HAP-1 (cell line): Measurements from ENCODE around the gene EXOSC5.
"Not testable (repeated sequence)": the region's sequence is repeated elsewhere in the genome, so short reads cannot be mapped to it uniquely, and the experiment has no call there.

ENCODE experiments used
- DNase-seq, 2 experiments: peaks; one replicate each; pipeline ENCODE4 v3.0.0-alpha.2; 2016 to 2020; ENCODE audit warnings: low spot score in 2 of 2
- H3K27me3 ChIP-seq: fragments of 250-450 bp; sonication (Bioruptor Pico); 2 replicates; pipeline ENCODE4 v1.5.1; 2020; ENCODE audit warnings: low read depth, mild to moderate bottlenecking, moderate library complexity
- H3K36me3 ChIP-seq: fragments of 250-450 bp; sonication (Bioruptor Pico); replicated peaks from 2 replicates; pipeline ENCODE4 v1.5.1; 2020; ENCODE audit warnings: mild to moderate bottlenecking
- H3K4me1 ChIP-seq: fragments of 250-450 bp; sonication (Bioruptor Pico); 2 replicates; pipeline ENCODE4 v1.5.1; 2020; ENCODE audit warnings: mild to moderate bottlenecking
- H3K4me3 ChIP-seq: fragments of 250-450 bp; sonication (Bioruptor Pico); 2 replicates; pipeline ENCODE4 v1.5.1; 2020; ENCODE audit warnings: mild to moderate bottlenecking, moderate library complexity
- H3K9me3 ChIP-seq: fragments of 250-450 bp; sonication (Bioruptor Pico); 2 replicates; pipeline ENCODE4 v1.5.1; 2020; ENCODE audit warnings: mild to moderate bottlenecking, moderate library complexity
- in situ Hi-C: fragments of 300-500 bp; cut with MboI; formaldehyde crosslinking; loops from 3 replicates; pipeline ENCODE4 v1.14.3; 2020; ENCODE audit warnings: low sequenced_read_pairs, inconsistent platforms, mixed read lengths

Gene EXOSC5

DNA sequence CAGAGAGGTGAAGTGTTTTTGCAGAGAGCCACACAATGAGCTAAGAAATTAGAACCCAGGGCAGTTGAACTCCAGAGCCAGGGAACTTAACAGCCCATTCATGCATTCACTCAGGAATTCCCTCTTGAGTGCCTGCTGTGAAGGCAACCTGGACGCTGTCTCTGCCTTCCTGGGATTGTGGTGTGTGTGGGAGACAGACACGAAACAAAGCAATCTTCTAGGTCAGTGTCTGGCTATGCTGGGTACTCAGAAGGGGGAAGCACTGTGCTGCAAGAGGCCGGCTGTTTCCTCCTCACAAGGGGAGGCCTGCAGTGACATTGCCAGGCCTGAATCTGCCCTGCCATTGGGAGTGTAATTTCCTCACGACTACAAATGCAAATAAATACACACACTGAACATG lies 10.1 kb upstream of the EXOSC5 start:
- Histone ChIP-seq H3K36me3 (no peaks in the 10 kb centered on the region), H3K9me3 (no peaks in the 10 kb centered on the region), H3K4me1 (no peaks in the 10 kb centered on the region), H3K4me3 (no peak overlapping the region), H3K27me3 (no peaks in the 10 kb centered on the region)
- no peak for DNase-seq
- in situ Hi-C loops = no loop called here

DNA sequence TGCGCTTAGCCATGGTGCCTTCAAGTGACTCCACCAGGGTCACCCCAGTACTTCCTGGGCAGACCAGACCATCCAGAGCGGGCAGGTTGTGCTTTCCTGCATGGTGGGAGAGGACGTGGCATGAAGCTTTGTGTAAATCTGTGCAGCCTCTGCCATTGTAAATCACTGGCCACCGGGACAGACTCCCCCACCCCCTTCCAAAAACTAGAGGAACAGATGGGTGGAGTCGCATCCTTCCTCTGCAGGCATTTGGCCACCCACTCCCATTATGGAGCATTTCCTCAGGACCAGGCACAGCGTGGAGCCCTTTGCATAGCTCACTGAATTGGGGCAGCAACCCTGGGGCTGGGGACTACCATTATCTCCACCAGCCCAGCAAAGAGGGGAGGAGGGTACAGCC lies 8.6 kb upstream of the EXOSC5 start:
- no peaks in the 10 kb centered on the region for H3K9me3 ChIP-seq
- no peaks in the 10 kb centered on the region for H3K27me3 ChIP-seq
- H3K36me3 ChIP-seq = no peaks in the 10 kb centered on the region
- no peaks in the 10 kb centered on the region for H3K4me1 ChIP-seq
- no peak overlapping the region for H3K4me3 ChIP-seq
- in situ Hi-C loops = no loop called here
- no peak for DNase-seq

DNA sequence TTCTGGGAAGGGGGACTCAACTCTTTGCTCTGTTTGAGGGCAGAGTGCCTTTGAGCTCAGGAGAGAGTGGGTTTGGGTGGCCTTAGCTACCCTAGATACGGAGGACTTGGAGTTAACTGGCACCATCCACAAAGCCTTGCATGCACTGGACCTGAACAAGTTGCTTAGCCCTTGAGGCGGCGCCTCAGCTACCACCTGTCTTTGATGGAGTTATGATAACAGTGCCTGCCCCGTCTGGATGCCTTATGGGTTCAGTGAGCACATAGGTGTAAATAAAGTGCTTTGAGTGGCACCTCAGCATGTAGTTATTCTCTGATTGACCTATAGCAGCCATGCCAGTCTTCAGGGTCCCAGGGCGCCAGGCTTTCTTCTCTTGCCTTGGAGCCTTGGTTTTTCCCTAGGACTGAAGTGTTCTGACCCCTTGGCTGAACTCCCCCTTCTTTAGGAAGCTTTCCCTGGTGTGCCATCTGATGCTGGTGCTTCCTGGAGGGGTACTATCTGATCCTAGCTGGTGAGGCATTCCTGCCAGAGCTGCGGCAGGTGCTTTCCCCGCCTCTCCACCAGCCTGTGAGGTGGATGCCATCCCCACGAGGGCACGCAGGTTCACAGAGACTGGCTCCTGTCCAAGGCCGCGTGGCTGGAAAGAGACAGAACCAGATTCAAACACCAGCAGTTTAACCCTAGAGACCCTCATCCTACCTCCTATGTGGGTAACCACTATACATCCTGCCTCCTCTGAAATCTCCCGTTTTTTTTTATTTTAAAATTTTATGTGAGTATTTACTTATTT lies 6.2 kb upstream of the EXOSC5 start:
- no peak for DNase-seq
- no peak overlapping the region for H3K4me3 ChIP-seq
- H3K36me3 ChIP-seq = no peaks in the 10 kb centered on the region
- in situ Hi-C loops = no loop called here
- H3K4me1 ChIP-seq = peaks cover 3% of the 10 kb centered on the region; the same call in 1 of the 2 replicates
- no peaks in the 10 kb centered on the region for H3K27me3 ChIP-seq
- no peaks in the 10 kb centered on the region for H3K9me3 ChIP-seq

GRCh38 chr19:41402010-41402409 lies 4.9 kb upstream of the EXOSC5 start:
- no peak for DNase-seq
- Histone ChIP-seq H3K27me3 (no peaks in the 10 kb centered on the region), H3K4me1 (peaks cover 3% of the 10 kb centered on the region; the same call in 1 of the 2 replicates), H3K36me3 (no peaks in the 10 kb centered on the region), H3K9me3 (no peaks in the 10 kb centered on the region), H3K4me3 (no peak overlapping the region)
- in situ Hi-C loops = no loop called here

DNA sequence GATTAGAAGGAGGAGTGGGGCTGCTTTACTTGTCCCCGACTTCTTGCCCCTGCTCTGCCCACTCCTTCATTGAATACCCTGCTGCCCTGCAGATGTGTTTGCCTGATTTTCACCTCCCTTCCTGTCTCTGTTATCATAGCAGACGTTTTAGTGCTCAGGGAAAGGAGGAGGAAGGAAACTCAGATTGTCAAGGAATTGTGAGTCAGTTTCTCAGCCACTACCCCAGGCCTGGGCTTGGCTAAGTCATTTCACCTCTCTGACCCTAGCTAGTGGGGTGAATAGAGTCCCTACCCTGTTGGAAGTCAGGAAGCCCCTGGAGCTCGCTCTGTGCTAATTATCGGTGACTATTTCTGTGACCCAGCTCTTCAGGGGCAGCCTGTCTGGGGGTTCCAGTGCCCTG lies 4.3 kb upstream of the EXOSC5 start:
- Histone ChIP-seq H3K4me1 (peaks cover 3% of the 10 kb centered on the region; the same call in 1 of the 2 replicates), H3K27me3 (no peaks in the 10 kb centered on the region), H3K4me3 (no peak overlapping the region), H3K36me3 (no peaks in the 10 kb centered on the region), H3K9me3 (no peaks in the 10 kb centered on the region)
- in situ Hi-C loops = no loop called here
- no peak for DNase-seq

DNA sequence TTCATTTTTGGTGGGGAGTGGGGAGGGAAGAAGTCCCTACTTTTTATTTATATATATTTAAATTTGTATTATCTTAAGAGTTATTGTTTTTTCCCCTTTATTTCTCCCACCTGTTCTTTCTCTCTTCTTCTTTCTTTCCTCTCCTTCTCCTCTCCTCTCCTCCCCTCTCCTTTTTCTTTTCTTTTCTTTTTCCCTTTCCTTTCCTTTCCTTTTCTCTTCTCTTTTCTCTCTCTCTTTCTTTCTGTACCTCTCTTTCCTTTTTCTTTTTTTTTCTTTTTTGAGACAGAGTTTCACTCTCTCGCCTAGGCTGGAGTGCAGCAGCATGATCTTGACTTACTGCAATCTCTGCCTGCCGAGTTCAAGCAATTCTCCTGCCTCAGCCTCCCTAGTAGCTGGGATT lies 2.4 kb upstream of the EXOSC5 start:
- in situ Hi-C loops = no loop called here
- H3K4me3 ChIP-seq = no peak overlapping the region
- DNase-seq = no peak
- H3K9me3 ChIP-seq = no peaks in the 10 kb centered on the region
- H3K36me3 ChIP-seq = no peaks in the 10 kb centered on the region
- peaks cover 8% of the 10 kb centered on the region for H3K4me1 ChIP-seq
- H3K27me3 ChIP-seq = no peaks in the 10 kb centered on the region

DNA sequence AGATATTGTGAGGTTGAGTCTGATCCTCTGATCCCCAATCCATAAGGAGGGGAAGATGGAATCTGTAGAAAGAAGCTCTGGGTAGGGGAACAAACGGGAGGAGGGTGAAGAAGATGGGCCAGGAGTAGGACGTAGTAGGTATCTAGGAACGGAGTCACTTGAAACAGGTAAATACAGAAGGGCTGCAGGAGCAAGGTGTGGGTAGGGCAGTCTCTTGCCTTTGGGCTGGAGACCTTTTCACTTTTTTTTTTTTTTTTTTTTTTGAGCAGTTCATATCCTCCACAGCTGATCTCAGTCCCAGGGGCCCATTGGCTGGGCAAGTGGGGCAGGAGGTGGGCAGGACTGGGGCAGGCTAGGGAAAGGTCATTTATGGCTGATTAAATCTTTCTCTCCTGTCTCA lies 1.9 kb upstream of the EXOSC5 start:
- H3K4me3 ChIP-seq = no peak overlapping the region
- no peak for DNase-seq
- H3K36me3 ChIP-seq = no peaks in the 10 kb centered on the region
- no peaks in the 10 kb centered on the region for H3K27me3 ChIP-seq
- in situ Hi-C loops = no loop called here
- peaks cover 8% of the 10 kb centered on the region for H3K4me1 ChIP-seq
- H3K9me3 ChIP-seq = no peaks in the 10 kb centered on the region

GRCh38 chr19:41398598-41398997 lies 1.4 kb upstream of the EXOSC5 start:
- Histone ChIP-seq H3K9me3 (no peaks in the 10 kb centered on the region), H3K4me1 (peaks cover 8% of the 10 kb centered on the region), H3K4me3 (peak overlapping the region; percentile 83), H3K27me3 (no peaks in the 10 kb centered on the region), H3K36me3 (no peaks in the 10 kb centered on the region)
- DNase-seq = no peak
- in situ Hi-C loops = no loop called here

DNA sequence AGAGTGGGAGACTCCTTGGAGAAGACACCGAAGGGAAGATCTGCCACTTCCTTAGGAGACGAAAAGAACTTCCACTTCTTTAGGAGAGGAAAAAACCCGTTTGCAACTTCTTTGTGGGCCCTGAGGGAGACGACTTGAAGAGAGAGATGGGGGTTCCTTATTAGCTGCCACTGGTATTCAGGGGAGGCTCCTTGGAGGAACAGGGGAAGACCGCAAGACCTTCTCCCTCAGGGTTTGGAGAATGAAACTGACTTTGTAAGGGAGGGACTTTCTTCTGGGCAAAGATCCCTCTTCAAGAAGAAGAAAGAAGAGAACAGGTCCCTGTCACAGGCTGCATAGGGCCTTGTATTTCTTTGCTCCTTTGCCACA lies 875 bp upstream of the EXOSC5 start:
- peaks cover 8% of the 10 kb centered on the region for H3K4me1 ChIP-seq
- in situ Hi-C loops = no loop called here
- H3K4me3 ChIP-seq = peak overlapping the region; percentile 83
- no peaks in the 10 kb centered on the region for H3K27me3 ChIP-seq
- no peaks in the 10 kb centered on the region for H3K9me3 ChIP-seq
- DNase-seq = no peak
- H3K36me3 ChIP-seq = no peaks in the 10 kb centered on the region

GRCh38 chr19:41395355-41395754 lies 1.8 kb downstream of the EXOSC5 start:
- Histone ChIP-seq H3K36me3 (peaks cover 16% of the 10 kb centered on the region), H3K4me3 (no peak overlapping the region), H3K9me3 (no peaks in the 10 kb centered on the region), H3K4me1 (peaks cover 8% of the 10 kb centered on the region), H3K27me3 (no peaks in the 10 kb centered on the region)
- in situ Hi-C loops = no loop called here
- DNase-seq = no peak

GRCh38 chr19:41392775-41393174 lies 4.4 kb downstream of the EXOSC5 start:
- H3K36me3 ChIP-seq = peaks cover 34% of the 10 kb centered on the region
- no peak for DNase-seq
- in situ Hi-C loops = no loop called here
- H3K27me3 ChIP-seq = no peaks in the 10 kb centered on the region
- peaks cover 4% of the 10 kb centered on the region for H3K4me1 ChIP-seq
- no peak overlapping the region for H3K4me3 ChIP-seq
- H3K9me3 ChIP-seq = no peaks in the 10 kb centered on the region

GRCh38 chr19:41391618-41392017 lies 5.5 kb downstream of the EXOSC5 start:
- DNase-seq = no peak
- H3K27me3 ChIP-seq = no peaks in the 10 kb centered on the region
- peaks cover 4% of the 10 kb centered on the region for H3K4me1 ChIP-seq
- no peak overlapping the region for H3K4me3 ChIP-seq
- H3K36me3 ChIP-seq = peaks cover 34% of the 10 kb centered on the region
- in situ Hi-C loops = no loop called here
- H3K9me3 ChIP-seq = no peaks in the 10 kb centered on the region

DNA sequence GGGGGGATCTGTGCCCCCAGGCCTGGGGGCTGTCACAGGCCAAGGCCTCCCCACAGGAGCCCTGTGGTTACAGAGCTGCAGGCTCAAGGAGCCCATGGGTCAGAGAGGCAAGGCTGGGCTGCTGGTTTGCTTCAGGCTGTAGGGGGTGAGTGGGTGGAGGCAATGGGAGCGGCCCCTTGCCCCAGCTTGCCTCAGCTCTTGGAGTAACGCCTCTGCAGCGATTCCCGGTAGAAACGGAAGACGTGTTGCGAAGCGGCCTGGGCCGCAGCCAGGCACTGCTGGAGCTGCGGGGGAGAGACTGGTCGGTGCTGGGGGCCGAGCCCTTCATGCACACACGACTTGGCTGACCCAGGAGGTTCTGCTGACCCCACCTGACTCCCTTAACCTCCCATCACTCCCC lies 10.7 kb downstream of the EXOSC5 start:
- Histone ChIP-seq H3K36me3 (peaks cover 29% of the 10 kb centered on the region), H3K4me3 (no peak overlapping the region), H3K9me3 (no peaks in the 10 kb centered on the region), H3K27me3 (no peaks in the 10 kb centered on the region), H3K4me1 (no peaks in the 10 kb centered on the region)
- in situ Hi-C loops = no loop called here
- DNase-seq = no peak

- no peak for DNase-seq
- Histone ChIP-seq H3K9me3 (no peaks in the 10 kb centered on the region), H3K4me3 (no peak overlapping the region), H3K4me1 (no peaks in the 10 kb centered on the region), H3K36me3 (peaks cover 8% of the 10 kb centered on the region; the same call in 1 of the 2 replicates), H3K27me3 (no peaks in the 10 kb centered on the region)
- in situ Hi-C loops = no loop called here
Observed at GRCh38 chr19:41384351-41384750, 12.8 kb downstream of the EXOSC5 start.

GRCh38 chr19:41381536-41381935 lies 15.6 kb downstream of the EXOSC5 start:
- H3K36me3 ChIP-seq, H3K4me1 ChIP-seq, in situ Hi-C loops, H3K9me3 ChIP-seq, H3K4me3 ChIP-seq, DNase-seq, H3K27me3 ChIP-seq: not testable (repeated sequence)
